HCT116 (cell line): ENCODE measurements around the gene STK38L. TPM values are rescaled to one million over a fixed set of nuclear protein-coding genes. Genes with fewer than 3 reads are reported as not detected.

Source experiments
- ATAC-seq: fragments of 200-7000 bp; cut with Tn5 transposase; 2 replicates; pipeline ENCODE4 v1.9.1; 2020; ENCODE audit warnings: mild to moderate bottlenecking, moderate library complexity
- BruUV-seq: library from RNA; stranded (reverse); fragments of 400-500 nt; replicated peaks from 2 replicates; lab custom pipeline; 2021; lab: Mats Ljungman, UMichigan
- CTCF ChIA-PET: fragments of 300-600 bp; sonication (Branson Sonifier 250); formaldehyde crosslinking; loops from one replicate; lab custom pipeline; 2021; ENCODE audit warnings: antibody characterized with exemption; lab: Charles Lee
- POLR2A ChIA-PET: fragments of 300-600, 350-600 bp; sonication (Branson Sonifier 250); formaldehyde crosslinking; loops from one replicate; lab custom pipeline; 2021; ENCODE audit warnings: antibody characterized with exemption; lab: Charles Lee
- RAD21 ChIA-PET, 2 experiments: fragments of 300-600 bp; sonication (Branson Sonifier 250); formaldehyde crosslinking; loops; one replicate each; lab custom pipeline; 2023; ENCODE audit warnings: low total read pairs in 2 of 2; ENCODE audit not compliant: uncharacterized antibody in 2 of 2, unreplicated experiment in 2 of 2, low non-redundant PET in 1 of 2; lab: Charles Lee
- DNase-seq: peaks from one replicate; pipeline ENCODE4 v3.0.0-alpha.2; 2010; ENCODE audit warnings: low read depth, low spot score
- H2AFZ ChIP-seq: fragments of 200-600 bp; shearing (Covaris generic), sonication (generic); 2 replicates; pipeline ENCODE4 v1.6.1; 2017; ENCODE audit warnings: low read depth, mixed run types, mixed read lengths, antibody characterized with exemption, low read length; ENCODE audit not compliant: poor library complexity, severe bottlenecking
- H3K27ac ChIP-seq: 2 replicates; pipeline ENCODE4 v1.5.1; 2012; ENCODE audit warnings: low read depth, low read length
- H3K27me3 ChIP-seq: fragments of 200-600 bp; sonication (generic); 2 replicates; pipeline ENCODE4 v1.6.1; 2016; ENCODE audit warnings: mixed run types, low read length, mixed read lengths; ENCODE audit not compliant: insufficient read depth
- H3K36me3 ChIP-seq, 2 experiments: fragments of 200-500 bp in 1 of 2; fragments of 200-600 bp in 1 of 2; sonication (Bioruptor generic) in 1 of 2; sonication (generic) in 1 of 2; 2 replicates each; pipeline versions ENCODE4 v1.5.1 to v1.6.1; 2014 to 2016; ENCODE audit warnings: low read length in 2 of 2, inconsistent platforms in 1 of 2, mixed read lengths in 1 of 2, mixed run types in 1 of 2; ENCODE audit not compliant: insufficient read depth in 2 of 2, control insufficient read depth in 1 of 2
- H3K4me1 ChIP-seq, 2 experiments: fragments of 200-600 bp in 1 of 2; sonication (generic) in 1 of 2; 2 replicates each; pipeline versions ENCODE4 v1.5.1 to v1.6.1; 2012 to 2017; ENCODE audit warnings: low read length in 2 of 2, inconsistent platforms in 1 of 2, mild to moderate bottlenecking in 1 of 2, mixed read lengths in 1 of 2, mixed run types in 1 of 2, moderate library complexity in 1 of 2; ENCODE audit not compliant: insufficient read depth in 2 of 2, control insufficient read depth in 1 of 2
- H3K4me2 ChIP-seq: fragments of 200-600 bp; sonication (generic); 2 replicates; pipeline ENCODE4 v1.6.1; 2017; ENCODE audit warnings: mixed run types, low read length, mixed read lengths
- H3K4me3 ChIP-seq, 2 experiments: fragments of 200-600 bp in 1 of 2; sonication (generic) in 1 of 2; replicated peaks in 1 of 2; 2 replicates each; pipeline ENCODE4 v1.5.1; 2011 to 2016; ENCODE audit warnings: low read length in 2 of 2, control low read depth in 1 of 2, low read depth in 1 of 2, mild to moderate bottlenecking in 1 of 2, mixed read lengths in 1 of 2, mixed run types in 1 of 2
- H3K79me2 ChIP-seq: fragments of 200-600 bp; sonication (generic); 2 replicates; pipeline ENCODE4 v1.6.1; 2017; ENCODE audit warnings: mild to moderate bottlenecking, mixed run types, low read length, moderate library complexity, mixed read lengths; ENCODE audit not compliant: insufficient read depth
- H3K9ac ChIP-seq: fragments of 200-600 bp; sonication (generic); 2 replicates; pipeline ENCODE4 v1.6.1; 2016; ENCODE audit warnings: low read length, mixed read lengths
- H3K9me2 ChIP-seq: fragments of 200-600 bp; sonication (generic), shearing (Covaris generic); 2 replicates; pipeline ENCODE4 v1.6.1; 2017; ENCODE audit warnings: mixed run types, mild to moderate bottlenecking, moderate library complexity; ENCODE audit not compliant: insufficient read depth
- H3K9me3 ChIP-seq, 2 experiments: fragments of 200-500 bp in 1 of 2; fragments of 200-600 bp in 1 of 2; sonication (Bioruptor generic) in 1 of 2; sonication (generic) in 1 of 2; 2 replicates each; pipeline ENCODE4 v1.6.1; 2014 to 2017; ENCODE audit warnings: low read length in 2 of 2, mixed read lengths in 2 of 2, inconsistent platforms in 1 of 2, low read depth in 1 of 2, mild to moderate bottlenecking in 1 of 2, mixed run types in 1 of 2, moderate library complexity in 1 of 2; ENCODE audit not compliant: control insufficient read depth in 1 of 2, insufficient read depth in 1 of 2
- H4K20me1 ChIP-seq: fragments of 200-600 bp; sonication (generic), shearing (Covaris generic); 2 replicates; pipeline ENCODE4 v1.6.1; 2017; ENCODE audit warnings: mixed run types, mild to moderate bottlenecking, moderate library complexity; ENCODE audit not compliant: insufficient read depth
- ATF3 ChIP-seq: IDR thresholded peaks from 2 replicates; pipeline ENCODE4 v1.6.1; 2012
- CBX3 ChIP-seq: IDR thresholded peaks from 2 replicates; pipeline ENCODE4 v1.6.1; 2012; ENCODE audit warnings: low read depth
- CEBPB ChIP-seq: IDR thresholded peaks from 2 replicates; pipeline ENCODE4 v1.6.1; 2012; ENCODE audit warnings: low read depth
- CTCF ChIP-seq, 3 experiments: fragments of 200-600 bp in 1 of 3; sonication (generic) in 1 of 3; IDR thresholded peaks in 2 of 3; conservative IDR thresholded peaks in 1 of 3; 2 replicates each; pipeline ENCODE4 v1.5.1; 2012 to 2017; ENCODE audit warnings: low read depth in 2 of 3, low read length in 2 of 3, antibody characterized with exemption in 1 of 3, borderline replicate concordance in 1 of 3, control low read depth in 1 of 3, mild to moderate bottlenecking in 1 of 3, mixed read lengths in 1 of 3, mixed run types in 1 of 3, moderate library complexity in 1 of 3; ENCODE audit not compliant: insufficient read depth in 1 of 3
- EGR1 ChIP-seq: IDR thresholded peaks from 2 replicates; pipeline ENCODE4 v1.6.1; 2012; ENCODE audit warnings: low read depth
- ELF1 ChIP-seq: IDR thresholded peaks from 2 replicates; pipeline ENCODE4 v1.6.1; 2012; ENCODE audit warnings: low read depth, borderline replicate concordance
- EZH2 ChIP-seq: fragments of 200-600 bp; sonication (generic); IDR thresholded peaks from 2 replicates; pipeline ENCODE4 v1.6.1; 2017; ENCODE audit warnings: antibody characterized with exemption, mixed run types
- FOSL1 ChIP-seq: IDR thresholded peaks from 2 replicates; pipeline ENCODE4 v1.6.1; 2012; ENCODE audit warnings: low read depth
- JUND ChIP-seq: IDR thresholded peaks from 2 replicates; pipeline ENCODE4 v1.6.1; 2012
- MAX ChIP-seq: IDR thresholded peaks from 2 replicates; pipeline ENCODE4 v1.6.1; 2012
- POLR2AphosphoS5 ChIP-seq: IDR thresholded peaks from 2 replicates; pipeline ENCODE4 v1.6.1; 2011; ENCODE audit warnings: mild to moderate bottlenecking, low read depth, low read length, moderate library complexity
- RAD21 ChIP-seq: IDR thresholded peaks from 2 replicates; pipeline ENCODE4 v1.6.1; 2012; ENCODE audit warnings: low read depth, mild to moderate bottlenecking
- SIN3A ChIP-seq: IDR thresholded peaks from 2 replicates; pipeline ENCODE4 v1.6.1; 2012; ENCODE audit warnings: low read depth
- SP1 ChIP-seq: IDR thresholded peaks from 2 replicates; pipeline ENCODE4 v1.6.1; 2012; ENCODE audit warnings: low read depth
- SRF ChIP-seq: IDR thresholded peaks from 2 replicates; pipeline ENCODE4 v1.6.1; 2012; ENCODE audit warnings: low read depth
- TCF7L2 ChIP-seq: IDR thresholded peaks from 2 replicates; pipeline ENCODE4 v1.7.0; 2011; ENCODE audit warnings: borderline replicate concordance, inconsistent platforms; ENCODE audit not compliant: insufficient read depth, insufficient read length; ENCODE audit errors: extremely low read depth
- YY1 ChIP-seq: IDR thresholded peaks from 2 replicates; pipeline ENCODE4 v1.6.1; 2011; ENCODE audit warnings: low read length, low read depth, moderate library complexity, mild to moderate bottlenecking; ENCODE audit not compliant: insufficient replicate concordance; ENCODE audit errors: extremely low read depth
- ZBTB33 ChIP-seq: IDR thresholded peaks from 2 replicates; pipeline ENCODE4 v1.6.1; 2011; ENCODE audit warnings: mild to moderate bottlenecking, low read length, moderate library complexity; ENCODE audit not compliant: insufficient replicate concordance; ENCODE audit errors: extremely low read depth
- ZFX ChIP-seq: fragments of 450-650 bp; IDR thresholded peaks from 2 replicates; pipeline ENCODE4 v1.6.1; 2017
- ZNF274 ChIP-seq: fragments of 200-500 bp; sonication (Bioruptor generic); IDR thresholded peaks from 2 replicates; pipeline ENCODE4 v1.6.1; 2014; ENCODE audit warnings: mild to moderate bottlenecking, low read depth, low read length, inconsistent platforms
- intact Hi-C: fragments of 100-400 bp; cut with micrococcal nuclease; formaldehyde crosslinking; loops from 2 replicates; pipeline ENCODE4 v1.10.0; 2022
- total RNA-seq: library from RNA; stranded (reverse); gene quantifications from one replicate; pipeline ENCODE4 v1.2.1, GENCODE V29; 2021; ENCODE audit not compliant: unreplicated experiment

STK38L gene
- total RNA-seq, 1 experiment from 2014 or later, result 23.9 TPM

GRCh38 chr12:27199638-27200300 is 44.3 kb upstream of the STK38L start:
- H3K9me3 ChIP-seq, result no peaks in the 10 kb centered on the region
- H3K27ac ChIP-seq, result no peak overlapping the region
- TF ChIP-seq YY1, result no peak
- TF ChIP-seq SRF, result no peak
- no peak for TF ChIP-seq ELF1
- TF ChIP-seq RAD21, result no peak
- no peak for TF ChIP-seq JUND
- no peak for TF ChIP-seq POLR2AphosphoS5
- TF ChIP-seq EGR1, result no peak
- no peak for TF ChIP-seq ZFX
- TF ChIP-seq FOSL1, result no peak
- no peak for TF ChIP-seq ZBTB33
- no peak for TF ChIP-seq TCF7L2
- no peak for TF ChIP-seq CTCF (IDR thresholded peaks at IDR 0.05 in 2 of 3, conservative IDR thresholded peaks at IDR 0.05 in 1 of 3; ENCODE audit: borderline replicate concordance in 1 of 3, insufficient read depth in 1 of 3, low read depth in 2 of 3, low read length in 2 of 3)
- TF ChIP-seq CEBPB, result no peak
- no peak for TF ChIP-seq SIN3A
- TF ChIP-seq SP1, result no peak
- TF ChIP-seq CBX3, result no peak
- no peak for TF ChIP-seq ZNF274
- TF ChIP-seq EZH2, result no peak
- no peak for TF ChIP-seq ATF3
- no peak for TF ChIP-seq MAX
- TF ChIP-seq, all 23 proteins: peak for 0
- no peak overlapping the region for H3K4me2 ChIP-seq
- H2AFZ ChIP-seq, result no peak overlapping the region
- H3K79me2 ChIP-seq, result no peaks in the 10 kb centered on the region
- intact Hi-C loops, result no loop called here
- H3K4me3 ChIP-seq, result no peak overlapping the region
- no peaks in the 10 kb centered on the region for H3K36me3 ChIP-seq
- H3K4me1 ChIP-seq, result no peaks in the 10 kb centered on the region
- POLR2A ChIA-PET, result no interaction called here
- RAD21 ChIA-PET, result no interaction called here
- no peaks in the 10 kb centered on the region for H3K9me2 ChIP-seq
- H4K20me1 ChIP-seq, result no peaks in the 10 kb centered on the region
- ATAC-seq (no peak), DNase-seq (no peak)
- H3K27me3 ChIP-seq, result no peaks in the 10 kb centered on the region
- no peak overlapping the region for H3K9ac ChIP-seq
- no TSS peak for BruUV-seq
- CTCF ChIA-PET, result no interaction called here
